ENCODE measurements around the gene CCDC90B. TPM values are rescaled to one million over a fixed set of nuclear protein-coding genes. Genes with fewer than 3 reads are reported as not detected.

Gene CCDC90B
- total RNA-seq, 1 experiment from 2014 or later = 48.9 TPM

GRCh38 chr11:83302151-83302550, 16.0 kb upstream of the CCDC90B start:
- no peaks in the 10 kb centered on the region for H3K4me1 Mint-ChIP-seq
- DNase-seq (ENCODE audit: low spot score) (no peak), ATAC-seq (no peak)
- H3K27me3 Mint-ChIP-seq (ENCODE audit: low read depth) = no peaks in the 10 kb centered on the region; the same call in 1 of the 2 replicates
- CTCF ChIA-PET = interaction anchor here (4.2 kb wide), 1 partner anchor 9 kb away, joined by 21 read pairs; no protein-coding TSS in a partner anchor
- H3K4me3 Mint-ChIP-seq = no peak overlapping the region
- no peaks in the 10 kb centered on the region for H3K9me3 Mint-ChIP-seq
- POLR2A ChIA-PET = no interaction called here
- no peak overlapping the region for H3K27ac Mint-ChIP-seq
- TF ChIP-seq ZNF423 (CRISPR knock-in tag; IDR thresholded peaks at IDR 0.05) (no peak), ZNF219 (CRISPR knock-in tag; IDR thresholded peaks at IDR 0.05; ENCODE audit: borderline replicate concordance) (no peak), E2F4 (CRISPR knock-in tag; IDR thresholded peaks at IDR 0.05; ENCODE audit: borderline replicate concordance, low read depth) (no peak), ETV6 (CRISPR knock-in tag; IDR thresholded peaks at IDR 0.05) (no peak), CREB1 (CRISPR knock-in tag; IDR thresholded peaks at IDR 0.05) (no peak), MXD4 (CRISPR knock-in tag; IDR thresholded peaks at IDR 0.05; ENCODE audit: borderline replicate concordance) (no peak), NFATC4 (CRISPR knock-in tag; IDR thresholded peaks at IDR 0.05) (no peak), ERG (CRISPR knock-in tag; IDR thresholded peaks at IDR 0.05) (no peak), ZNF263 (CRISPR knock-in tag; IDR thresholded peaks at IDR 0.05; ENCODE audit: low read depth) (no peak), E2F5 (CRISPR knock-in tag; IDR thresholded peaks at IDR 0.05) (no peak), ATF2 (CRISPR knock-in tag; IDR thresholded peaks at IDR 0.05; ENCODE audit: borderline replicate concordance, low read depth) (no peak), GABPB1 (CRISPR knock-in tag; IDR thresholded peaks at IDR 0.05) (no peak), FOXJ3 (CRISPR knock-in tag; IDR thresholded peaks at IDR 0.05; ENCODE audit: borderline replicate concordance) (no peak), JUN (CRISPR knock-in tag; IDR thresholded peaks at IDR 0.05) (no peak), FOXP1 (CRISPR knock-in tag; IDR thresholded peaks at IDR 0.05; ENCODE audit: borderline replicate concordance) (no peak), CBFB (CRISPR knock-in tag; IDR thresholded peaks at IDR 0.05; ENCODE audit: low read depth) (no peak), PRRX2 (CRISPR knock-in tag; IDR thresholded peaks at IDR 0.05) (no peak), SMAD4 (CRISPR knock-in tag; IDR thresholded peaks at IDR 0.05) (no peak), NR1H2 (CRISPR knock-in tag; IDR thresholded peaks at IDR 0.05) (no peak)
- H3K36me3 Mint-ChIP-seq = no peaks in the 10 kb centered on the region

GRCh38 chr11:83299681-83300080, 13.5 kb upstream of the CCDC90B start:
- no peaks in the 10 kb centered on the region; the same call in 1 of the 2 replicates for H3K27me3 Mint-ChIP-seq (ENCODE audit: low read depth)
- ATAC-seq (no peak), DNase-seq (ENCODE audit: low spot score) (no peak)
- H3K4me3 Mint-ChIP-seq = no peak overlapping the region
- TF ChIP-seq MXD4 (CRISPR knock-in tag; IDR thresholded peaks at IDR 0.05; ENCODE audit: borderline replicate concordance) (no peak), ZNF317 (CRISPR knock-in tag; IDR thresholded peaks at IDR 0.05; ENCODE audit: borderline replicate concordance, low read depth) (no peak), IRF1 (CRISPR knock-in tag; IDR thresholded peaks at IDR 0.05) (no peak), NFE2L1 (CRISPR knock-in tag; IDR thresholded peaks at IDR 0.05) (no peak), MAX (CRISPR knock-in tag; IDR thresholded peaks at IDR 0.05) (no peak), PRDM15 (CRISPR knock-in tag; IDR thresholded peaks at IDR 0.05) (no peak), CTCF (IDR thresholded peaks at IDR 0.05) (no peak)
- ChIA-PET POLR2A (no interaction called here), CTCF (no interaction called here)
- no peak overlapping the region for H3K27ac Mint-ChIP-seq
- H3K36me3 Mint-ChIP-seq = no peaks in the 10 kb centered on the region
- no peaks in the 10 kb centered on the region for H3K4me1 Mint-ChIP-seq
- no peaks in the 10 kb centered on the region for H3K9me3 Mint-ChIP-seq

Data from WTC11 (cell line).